ENCODE measurements around the gene STRN. TPM values are rescaled to one million over a fixed set of nuclear protein-coding genes. Genes with fewer than 3 reads are reported as not detected.

The STRN gene
- total and polyA plus RNA-seq, 2 of the 13 experiments (the other 11 are each of a cell fraction or from before 2014, with no cell fraction given): 10.4 to 19.3 TPM

- peak; percentile 59 for TF ChIP-seq BORCS8-MEF2B (CRISPR knock-in tag; IDR thresholded peaks at IDR 0.05)
- TF ChIP-seq ZHX2 (IDR thresholded peaks at IDR 0.05; ENCODE audit: low read depth): 0 out of 2 replicates have a peak, but pooled peaks have one; percentile 43
- no peak for TF ChIP-seq ZHX2 (CRISPR knock-in tag; IDR thresholded peaks at IDR 0.05; ENCODE audit: borderline replicate concordance)
- TF ChIP-seq GPBP1L1 (CRISPR knock-in tag; IDR thresholded peaks at IDR 0.05): no peak
- TF ChIP-seq ZNF282 (IDR thresholded peaks at IDR 0.05; ENCODE audit: partially characterized antibody): no peak
- TF ChIP-seq ZSCAN9 (CRISPR knock-in tag; IDR thresholded peaks at IDR 0.05; ENCODE audit: borderline replicate concordance): no peak
- no peak for TF ChIP-seq ZNF326 (CRISPR knock-in tag; IDR thresholded peaks at IDR 0.05; ENCODE audit: borderline replicate concordance)
- TF ChIP-seq ZBTB2 (CRISPR knock-in tag; IDR thresholded peaks at IDR 0.05; ENCODE audit: low read depth): no peak
- TF ChIP-seq ZNF333 (CRISPR knock-in tag; IDR thresholded peaks at IDR 0.05; ENCODE audit: borderline replicate concordance): 0 out of 2 replicates have a peak, but pooled peaks have one; percentile 40
- peak; percentile 68 for TF ChIP-seq ZNF136 (CRISPR knock-in tag; IDR thresholded peaks at IDR 0.05; ENCODE audit: low read depth)
- no peak for TF ChIP-seq MBNL3 (CRISPR knock-in tag; conservative IDR thresholded peaks at IDR 0.05)
- TF ChIP-seq SNAPC4 (CRISPR knock-in tag; IDR thresholded peaks at IDR 0.05): 0 out of 2 replicates have a peak, but pooled peaks have one; percentile 75
- TF ChIP-seq ZNF839 (CRISPR knock-in tag; IDR thresholded peaks at IDR 0.05; ENCODE audit: borderline replicate concordance): no peak
- TF ChIP-seq FOXA1 (IDR thresholded peaks at IDR 0.05): peak; percentile 30; the same call in 1 of the 2 replicates
- no peak for TF ChIP-seq FOXA1 (CRISPR knock-in tag; IDR thresholded peaks at IDR 0.05)
These were observed at the start of gene STRN (continued) for GRCh38 chr2:36966370-36967235.
